ENCODE measurements around the gene SMYD1. TPM values are rescaled to one million over a fixed set of nuclear protein-coding genes. Genes with fewer than 3 reads are reported as not detected.

Gene SMYD1
- total RNA-seq, 2 experiments from 2014 or later = not detected

DNA sequence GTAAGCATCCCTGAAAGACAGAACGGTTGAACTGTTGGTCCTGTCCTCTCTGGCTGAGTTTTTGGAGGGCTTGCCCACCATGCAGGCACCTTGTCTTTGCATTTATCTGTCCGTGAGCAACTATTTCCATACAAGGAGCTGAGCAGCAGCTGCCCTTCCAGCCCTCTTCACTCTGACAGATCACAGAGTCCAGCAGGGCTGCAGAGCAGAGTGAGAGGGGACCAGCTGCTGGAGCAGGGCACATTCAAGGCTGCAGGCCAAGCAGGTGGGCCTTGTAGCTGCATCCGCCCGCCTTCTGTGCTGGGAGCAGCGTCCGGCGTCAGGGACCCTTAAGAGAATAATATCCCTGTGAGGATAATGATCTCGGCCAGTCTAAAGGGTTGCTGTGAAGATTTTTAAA, 9.5 kb downstream of the SMYD1 start:
- peaks cover 1% of the 10 kb centered on the region for H3K9me3 Mint-ChIP-seq
- no peaks in the 10 kb centered on the region for H3K4me1 Mint-ChIP-seq (ENCODE audit: low read depth)
- no peak for DNase-seq
- H3K27ac Mint-ChIP-seq = no peak overlapping the region
- CTCF ChIA-PET = no interaction called here
- intact Hi-C loops (cut with micrococcal nuclease) = no loop called here
- no peaks in the 10 kb centered on the region for H3K27me3 Mint-ChIP-seq (ENCODE audit: low read depth)
- no peak overlapping the region for H3K4me3 Mint-ChIP-seq
- no peaks in the 10 kb centered on the region for H3K36me3 Mint-ChIP-seq (ENCODE audit: low read depth)

DNA sequence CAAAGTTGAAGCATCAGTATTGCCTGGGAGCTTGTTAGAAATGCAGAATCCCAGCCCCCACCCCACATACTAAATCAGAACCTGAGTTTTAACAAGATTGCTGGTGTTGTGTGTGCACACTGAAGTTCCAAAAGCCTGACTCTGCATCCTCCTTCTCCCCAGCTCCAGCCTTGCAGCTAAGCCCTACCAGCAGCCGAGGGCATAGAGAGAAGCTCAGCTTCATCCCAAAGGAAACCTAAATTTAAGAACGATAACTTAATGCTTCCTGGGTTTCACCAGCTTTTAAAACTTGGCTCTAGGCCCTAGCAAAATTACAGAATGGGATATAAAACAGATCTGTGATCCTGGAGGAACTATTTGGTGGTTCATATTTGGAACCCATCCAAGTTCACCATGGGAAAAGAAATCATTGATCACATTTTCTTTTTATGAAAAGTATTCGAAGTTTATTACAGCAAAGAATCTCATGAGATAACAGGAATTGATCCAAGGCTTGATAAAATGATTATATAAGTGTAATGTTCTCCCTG, 11.1 kb downstream of the SMYD1 start:
- CTCF ChIA-PET = interaction anchor here (1.7 to 2.0 kb wide), 2 partner anchors 18 to 81 kb away, joined by 4 to 7 read pairs; no protein-coding TSS in a partner anchor
- Mint-ChIP-seq H3K36me3 (ENCODE audit: low read depth) (no peaks in the 10 kb centered on the region), H3K4me1 (ENCODE audit: low read depth) (no peaks in the 10 kb centered on the region), H3K4me3 (no peak overlapping the region), H3K27ac (no peak overlapping the region), H3K9me3 (peaks cover 1% of the 10 kb centered on the region), H3K27me3 (ENCODE audit: low read depth) (no peaks in the 10 kb centered on the region)
- intact Hi-C loops (cut with micrococcal nuclease) = no loop called here
- DNase-seq = no peak

- Mint-ChIP-seq H3K27me3 (ENCODE audit: low read depth) (no peaks in the 10 kb centered on the region), H3K4me3 (no peak overlapping the region), H3K36me3 (ENCODE audit: low read depth) (no peaks in the 10 kb centered on the region), H3K4me1 (ENCODE audit: low read depth) (no peaks in the 10 kb centered on the region), H3K27ac (no peak overlapping the region), H3K9me3 (no peaks in the 10 kb centered on the region)
- CTCF ChIA-PET = interaction anchor here (2.4 kb wide), 1 partner anchor 20 kb away, joined by 9 read pairs; no protein-coding TSS in a partner anchor
- DNase-seq = no peak
- intact Hi-C loops (cut with micrococcal nuclease) = no loop called here
Observed at GRCh38 chr2:88080545-88080944, 12.9 kb downstream of the SMYD1 start.

DNA sequence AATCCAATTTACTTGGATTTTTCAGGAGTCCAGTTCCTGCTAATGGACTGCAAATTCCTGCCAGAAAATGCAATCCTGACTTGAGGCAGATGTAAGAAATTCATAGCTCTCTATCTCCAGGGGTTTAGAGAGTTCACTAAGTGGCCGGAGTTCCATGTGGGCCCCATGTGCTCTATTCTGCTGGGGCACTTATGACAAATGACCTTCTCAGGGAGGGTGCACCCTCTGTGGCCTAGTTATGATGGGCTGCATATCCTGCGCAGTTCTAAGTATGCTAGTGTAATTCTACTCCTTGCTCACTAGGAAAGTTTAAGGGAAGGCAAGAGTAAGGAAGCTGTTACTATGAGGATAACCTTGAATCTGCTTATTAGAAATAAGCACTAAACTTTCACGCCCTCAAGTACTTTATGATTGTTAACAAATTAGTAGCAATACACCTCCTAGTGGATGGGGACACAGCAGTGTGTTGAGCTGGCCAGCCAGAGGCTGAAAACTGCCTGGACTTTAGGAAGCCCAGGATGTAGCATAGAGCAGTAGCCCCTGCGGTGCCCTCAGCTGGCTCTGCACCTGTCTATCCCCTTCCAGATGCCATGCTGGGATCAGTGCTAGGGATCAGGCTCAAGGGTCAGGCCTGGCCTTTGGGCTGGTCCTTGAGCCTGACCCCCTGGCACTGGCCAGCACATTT, 14.4 kb downstream of the SMYD1 start:
- Mint-ChIP-seq H3K4me1 (ENCODE audit: low read depth) (no peaks in the 10 kb centered on the region), H3K36me3 (ENCODE audit: low read depth) (no peaks in the 10 kb centered on the region), H3K9me3 (no peaks in the 10 kb centered on the region), H3K27ac (no peak overlapping the region), H3K4me3 (no peak overlapping the region), H3K27me3 (ENCODE audit: low read depth) (no peaks in the 10 kb centered on the region)
- no peak for DNase-seq
- intact Hi-C loops (cut with micrococcal nuclease) = no loop called here
- CTCF ChIA-PET = interaction anchor here (0.9 to 2.4 kb wide), 2 partner anchors 22 to 80 kb away, joined by 3 to 9 read pairs; no protein-coding TSS in a partner anchor

DNA sequence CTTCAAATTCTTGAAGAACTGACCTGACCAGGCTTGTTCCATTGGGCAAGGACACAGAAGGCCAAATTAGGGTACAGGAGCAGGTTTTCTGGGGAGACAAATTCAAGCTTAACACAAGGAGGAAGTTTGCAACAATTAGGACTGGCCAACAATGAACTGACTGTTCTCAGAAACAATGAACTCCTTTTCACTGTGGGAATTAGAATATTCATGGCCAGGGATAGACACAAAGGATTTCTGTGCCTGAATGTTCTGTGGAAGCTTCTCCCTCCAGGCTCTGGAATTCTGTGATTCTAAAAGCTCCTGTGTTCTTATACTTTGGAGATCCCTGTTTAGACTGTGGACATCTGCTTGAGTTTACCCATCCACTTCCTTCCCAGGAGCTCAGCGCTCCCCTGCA, 15.2 kb downstream of the SMYD1 start:
- intact Hi-C loops (cut with micrococcal nuclease) = no loop called here
- CTCF ChIA-PET = interaction anchor here (2.4 kb wide), 1 partner anchor 22 kb away, joined by 9 read pairs; no protein-coding TSS in a partner anchor

GRCh38 chr2:88085099-88085498, 17.5 kb downstream of the SMYD1 start:
- Mint-ChIP-seq H3K4me3 (no peak overlapping the region), H3K27me3 (ENCODE audit: low read depth) (no peaks in the 10 kb centered on the region), H3K27ac (no peak overlapping the region), H3K36me3 (ENCODE audit: low read depth) (no peaks in the 10 kb centered on the region), H3K4me1 (ENCODE audit: low read depth) (peaks cover 4% of the 10 kb centered on the region), H3K9me3 (no peaks in the 10 kb centered on the region)
- no peak for DNase-seq
- CTCF ChIA-PET = interaction anchor here (0.6 kb wide), 2 partner anchors 27 to 45 kb away, joined by 3 to 4 read pairs; no protein-coding TSS in a partner anchor
- intact Hi-C loops (cut with micrococcal nuclease) = no loop called here

More for the DNA sequence above, 15.2 kb downstream of the SMYD1 start:
- Mint-ChIP-seq H3K27ac (no peak overlapping the region), H3K27me3 (ENCODE audit: low read depth) (no peaks in the 10 kb centered on the region), H3K4me3 (no peak overlapping the region), H3K36me3 (ENCODE audit: low read depth) (no peaks in the 10 kb centered on the region), H3K9me3 (no peaks in the 10 kb centered on the region), H3K4me1 (ENCODE audit: low read depth) (no peaks in the 10 kb centered on the region)
- no peak for DNase-seq

DNA sequence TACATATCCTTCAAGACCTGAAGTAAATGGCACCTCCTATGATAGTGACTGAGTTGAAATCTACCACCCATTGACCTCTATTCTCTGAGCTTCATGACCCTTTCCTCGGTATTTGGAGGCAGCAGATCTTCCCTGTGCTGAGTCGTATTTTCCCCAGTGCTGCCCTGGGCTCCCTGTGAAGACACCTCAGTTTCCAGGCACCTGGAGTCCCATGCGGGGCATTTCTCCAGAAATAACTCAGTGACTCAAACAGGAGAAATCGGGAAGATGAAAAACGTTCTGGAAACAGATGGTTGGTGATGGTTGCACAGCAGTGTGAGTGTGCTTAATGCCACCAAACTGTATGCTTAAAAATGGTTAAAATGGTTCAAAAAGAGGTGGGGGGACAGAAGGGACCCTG, 18.0 kb downstream of the SMYD1 start:
- Mint-ChIP-seq H3K4me3 (no peak overlapping the region), H3K27ac (no peak overlapping the region), H3K27me3 (ENCODE audit: low read depth) (no peaks in the 10 kb centered on the region), H3K36me3 (ENCODE audit: low read depth) (no peaks in the 10 kb centered on the region), H3K9me3 (no peaks in the 10 kb centered on the region), H3K4me1 (ENCODE audit: low read depth) (peaks cover 9% of the 10 kb centered on the region)
- intact Hi-C loops (cut with micrococcal nuclease) = no loop called here
- CTCF ChIA-PET = interaction anchor here (0.6 kb wide), 2 partner anchors 27 to 45 kb away, joined by 3 to 4 read pairs; no protein-coding TSS in a partner anchor
- DNase-seq = no peak

- intact Hi-C loops (cut with micrococcal nuclease) = no loop called here
- H3K36me3 Mint-ChIP-seq (ENCODE audit: low read depth) = no peaks in the 10 kb centered on the region
- H3K27me3 Mint-ChIP-seq (ENCODE audit: low read depth) = no peaks in the 10 kb centered on the region
- H3K27ac Mint-ChIP-seq = no peak overlapping the region
- peaks cover 17% of the 10 kb centered on the region for H3K4me1 Mint-ChIP-seq (ENCODE audit: low read depth)
- CTCF ChIA-PET = no interaction called here
- DNase-seq = no peak
- H3K4me3 Mint-ChIP-seq = no peak overlapping the region
- no peaks in the 10 kb centered on the region for H3K9me3 Mint-ChIP-seq
Observed at GRCh38 chr2:88086401-88086800, 18.8 kb downstream of the SMYD1 start.

- Mint-ChIP-seq H3K27me3 (ENCODE audit: low read depth) (no peaks in the 10 kb centered on the region), H3K9me3 (no peaks in the 10 kb centered on the region), H3K36me3 (ENCODE audit: low read depth) (no peaks in the 10 kb centered on the region), H3K4me3 (no peak overlapping the region), H3K27ac (no peak overlapping the region), H3K4me1 (ENCODE audit: low read depth) (peaks cover 20% of the 10 kb centered on the region)
- DNase-seq = no peak
- intact Hi-C loops (cut with micrococcal nuclease) = no loop called here
- CTCF ChIA-PET = no interaction called here
Observed at GRCh38 chr2:88087073-88087472, 19.4 kb downstream of the SMYD1 start.

DNA sequence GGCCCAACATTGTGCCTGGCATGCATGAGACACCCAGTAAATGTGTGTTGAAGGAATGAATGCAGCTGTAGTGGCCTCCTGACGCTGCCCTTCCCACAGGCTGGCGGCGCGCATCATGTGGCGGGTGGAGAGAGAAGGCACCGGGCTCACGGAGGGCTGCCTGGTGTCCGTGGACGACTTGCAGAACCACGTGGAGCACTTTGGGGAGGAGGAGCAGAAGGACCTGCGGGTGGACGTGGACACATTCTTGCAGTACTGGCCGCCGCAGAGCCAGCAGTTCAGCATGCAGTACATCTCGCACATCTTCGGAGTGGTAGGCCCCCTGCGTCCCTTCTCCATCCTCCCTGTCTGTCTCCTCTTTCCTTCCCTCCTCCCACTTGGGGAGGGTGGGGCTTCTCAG, 20.1 kb downstream of the SMYD1 start:
- Mint-ChIP-seq H3K4me1 (ENCODE audit: low read depth) (peaks cover 20% of the 10 kb centered on the region), H3K27me3 (ENCODE audit: low read depth) (no peaks in the 10 kb centered on the region), H3K36me3 (ENCODE audit: low read depth) (no peaks in the 10 kb centered on the region), H3K27ac (no peak overlapping the region), H3K9me3 (no peaks in the 10 kb centered on the region), H3K4me3 (no peak overlapping the region)
- CTCF ChIA-PET = no interaction called here
- no peak for DNase-seq
- intact Hi-C loops (cut with micrococcal nuclease) = no loop called here

GRCh38 chr2:88088999-88089398, 21.4 kb downstream of the SMYD1 start:
- intact Hi-C loops (cut with micrococcal nuclease) = no loop called here
- Mint-ChIP-seq H3K36me3 (ENCODE audit: low read depth) (no peaks in the 10 kb centered on the region), H3K27me3 (ENCODE audit: low read depth) (no peaks in the 10 kb centered on the region), H3K4me3 (no peak overlapping the region), H3K4me1 (ENCODE audit: low read depth) (peaks cover 22% of the 10 kb centered on the region), H3K9me3 (no peaks in the 10 kb centered on the region), H3K27ac (no peak overlapping the region)
- no peak for DNase-seq
- CTCF ChIA-PET = no interaction called here

DNA sequence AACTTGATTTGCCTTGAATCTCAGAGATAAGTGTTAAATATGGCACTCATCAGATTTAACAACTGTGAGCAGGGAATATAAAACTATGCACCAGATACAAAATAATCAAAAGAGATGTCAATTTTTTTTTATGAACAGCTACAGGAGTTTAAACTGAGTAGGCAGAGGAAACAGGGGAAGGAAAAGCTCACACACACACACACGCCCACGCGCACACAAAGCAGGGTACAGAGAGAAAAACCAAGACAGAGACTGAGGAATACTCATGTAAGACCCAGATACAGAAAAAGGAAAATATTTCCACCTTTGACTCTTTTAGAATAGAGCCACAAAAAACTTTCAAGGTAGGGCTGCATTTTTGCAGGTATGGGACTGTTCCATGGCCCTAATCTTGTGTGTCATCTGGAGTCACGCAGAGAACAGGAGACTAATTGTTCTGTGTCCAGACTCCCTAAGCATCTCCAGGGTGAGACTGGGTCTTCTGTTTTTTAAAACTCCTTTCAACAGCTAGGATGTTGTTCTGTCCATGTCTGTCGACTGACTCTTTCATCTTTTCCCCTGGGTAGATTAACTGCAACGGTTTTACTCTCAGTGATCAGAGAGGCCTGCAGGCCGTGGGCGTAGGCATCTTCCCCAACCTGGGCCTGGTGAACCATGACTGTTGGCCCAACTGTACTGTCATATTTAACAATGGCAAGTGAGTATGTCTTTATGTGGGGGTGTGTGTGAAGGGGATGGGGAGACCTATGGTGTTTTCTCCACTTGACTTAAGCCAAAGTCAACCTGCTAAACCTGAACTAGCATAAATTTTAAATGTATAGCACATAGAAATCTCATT, 23.0 kb downstream of the SMYD1 start:
- Mint-ChIP-seq H3K4me3 (no peak overlapping the region), H3K27ac (peak overlapping the region; percentile 52), H3K9me3 (no peaks in the 10 kb centered on the region), H3K4me1 (ENCODE audit: low read depth) (peaks cover 22% of the 10 kb centered on the region), H3K36me3 (ENCODE audit: low read depth) (no peaks in the 10 kb centered on the region), H3K27me3 (ENCODE audit: low read depth) (no peaks in the 10 kb centered on the region)
- CTCF ChIA-PET = interaction anchor here (1.1 kb wide), 1 partner anchor 30 kb away, joined by 4 read pairs; no protein-coding TSS in a partner anchor
- intact Hi-C loops (cut with micrococcal nuclease) = loop anchor here (2.0 kb wide), 1 partner anchor 30 kb away; no protein-coding TSS in a partner anchor
- DNase-seq = peak; percentile 35
